Nephron progenitor cell (in vitro differentiated cells): ENCODE measurements around the gene EVC.

ENCODE experiments used
- DNase-seq: peaks from one replicate; pipeline ENCODE4 v3.0.0; 2021
- H3K27ac Mint-ChIP-seq: 2 replicates; pipeline ENCODE4 v1.8.0; 2021; ENCODE audit warnings: mild to moderate bottlenecking, moderate library complexity, mixed read lengths
- H3K27me3 Mint-ChIP-seq: 2 replicates; pipeline ENCODE4 v1.8.0; 2021; ENCODE audit warnings: mild to moderate bottlenecking, low read depth, mixed read lengths; ENCODE audit not compliant: poor library complexity
- H3K36me3 Mint-ChIP-seq: 2 replicates; pipeline ENCODE4 v1.8.0; 2021; ENCODE audit warnings: low read depth, mixed read lengths
- H3K4me1 Mint-ChIP-seq: 2 replicates; pipeline ENCODE4 v1.8.0; 2021; ENCODE audit warnings: mixed read lengths
- H3K4me3 Mint-ChIP-seq: 2 replicates; pipeline ENCODE4 v1.8.0; 2021; ENCODE audit warnings: mild to moderate bottlenecking, moderate library complexity, mixed read lengths
- H3K9me3 Mint-ChIP-seq: 2 replicates; pipeline ENCODE4 v1.8.0; 2021; ENCODE audit warnings: mild to moderate bottlenecking, moderate library complexity, mixed read lengths
- CTCF ChIP-seq: fragments of 200-600 bp; sonication (generic); IDR thresholded peaks from 2 replicates; pipeline ENCODE4 v1.5.0; 2021; ENCODE audit warnings: antibody characterized with exemption

Gene EVC

GRCh38 chr4:5742388-5742787 lies 31.4 kb downstream of the EVC start:
- H3K4me1 Mint-ChIP-seq, result peaks cover 14% of the 10 kb centered on the region
- DNase-seq, result no peak
- peaks cover 2% of the 10 kb centered on the region for H3K27me3 Mint-ChIP-seq
- no peak overlapping the region for H3K4me3 Mint-ChIP-seq
- H3K27ac Mint-ChIP-seq, result no peak overlapping the region
- H3K9me3 Mint-ChIP-seq, result no peaks in the 10 kb centered on the region
- TF ChIP-seq CTCF, result no peak
- H3K36me3 Mint-ChIP-seq, result peaks cover 18% of the 10 kb centered on the region

- TF ChIP-seq CTCF, result no peak
- H3K27me3 Mint-ChIP-seq, result peaks cover 2% of the 10 kb centered on the region
- peaks cover 17% of the 10 kb centered on the region for H3K36me3 Mint-ChIP-seq
- no peak overlapping the region for H3K4me3 Mint-ChIP-seq
- no peak for DNase-seq
- H3K4me1 Mint-ChIP-seq, result peaks cover 17% of the 10 kb centered on the region
- no peaks in the 10 kb centered on the region for H3K9me3 Mint-ChIP-seq
- H3K27ac Mint-ChIP-seq, result no peak overlapping the region
These were observed 32.0 kb downstream of the EVC start for GRCh38 chr4:5742968-5743367.

- H3K4me3 Mint-ChIP-seq, result no peak overlapping the region
- peaks cover 25% of the 10 kb centered on the region for H3K4me1 Mint-ChIP-seq
- H3K9me3 Mint-ChIP-seq, result no peaks in the 10 kb centered on the region
- H3K36me3 Mint-ChIP-seq, result peaks cover 30% of the 10 kb centered on the region
- no peak for TF ChIP-seq CTCF
- no peak overlapping the region for H3K27ac Mint-ChIP-seq
- peaks cover 2% of the 10 kb centered on the region for H3K27me3 Mint-ChIP-seq
- DNase-seq, result no peak
These were observed 35.2 kb downstream of the EVC start for GRCh38 chr4:5746250-5746649.

- no peaks in the 10 kb centered on the region for H3K9me3 Mint-ChIP-seq
- H3K27me3 Mint-ChIP-seq, result peaks cover 2% of the 10 kb centered on the region
- peaks cover 30% of the 10 kb centered on the region for H3K36me3 Mint-ChIP-seq
- H3K4me3 Mint-ChIP-seq, result no peak overlapping the region
- H3K4me1 Mint-ChIP-seq, result peaks cover 34% of the 10 kb centered on the region
- TF ChIP-seq CTCF, result no peak
- DNase-seq, result no peak
- peak overlapping the region; percentile 36 for H3K27ac Mint-ChIP-seq
These were observed 36.1 kb downstream of the EVC start for GRCh38 chr4:5746829-5747737.

GRCh38 chr4:5747738-5748375 lies 36.9 kb downstream of the EVC start:
- H3K27me3 Mint-ChIP-seq, result peaks cover 6% of the 10 kb centered on the region
- peaks cover 41% of the 10 kb centered on the region for H3K4me1 Mint-ChIP-seq
- H3K9me3 Mint-ChIP-seq, result no peaks in the 10 kb centered on the region
- H3K4me3 Mint-ChIP-seq, result no peak overlapping the region
- peaks cover 30% of the 10 kb centered on the region for H3K36me3 Mint-ChIP-seq
- TF ChIP-seq CTCF, result no peak
- no peak for DNase-seq
- H3K27ac Mint-ChIP-seq, result no peak overlapping the region
